Measurements from ENCODE around the gene MATR3. TPM values are rescaled to one million over a fixed set of nuclear protein-coding genes. Genes with fewer than 3 reads are reported as not detected.

Gene MATR3
- total RNA-seq, 3 donors from 2014 or later: 201 to 208 (median 202) TPM

- Mint-ChIP-seq H3K36me3 (ENCODE audit: insufficient read depth) (peaks cover 10% of the 10 kb centered on the region), H3K4me1 (ENCODE audit: low read depth) (peaks cover 5% of the 10 kb centered on the region), H3K9me3 (no peaks in the 10 kb centered on the region), H3K27me3 (ENCODE audit: low read depth) (no peaks in the 10 kb centered on the region), H3K4me3 (no peak overlapping the region)
- no peak for DNase-seq
- no peak for ATAC-seq
Measured at GRCh38 chr5:139371482-139372435, 78.2 kb downstream of the MATR3 start.

- H3K9me3 Mint-ChIP-seq: no peaks in the 10 kb centered on the region
- ATAC-seq (no peak), DNase-seq (no peak)
Measured at GRCh38 chr5:139374909-139375308, 81.4 kb downstream of the MATR3 start.

GRCh38 chr5:139376364-139376763 is 82.8 kb downstream of the MATR3 start:
- H3K27me3 Mint-ChIP-seq (ENCODE audit: low read depth): no peaks in the 10 kb centered on the region
- H3K9me3 Mint-ChIP-seq: no peaks in the 10 kb centered on the region
- peaks cover 10% of the 10 kb centered on the region for H3K36me3 Mint-ChIP-seq (ENCODE audit: insufficient read depth)
- H3K4me1 Mint-ChIP-seq (ENCODE audit: low read depth): peaks cover 5% of the 10 kb centered on the region
- H3K4me3 Mint-ChIP-seq: no peak overlapping the region
- ATAC-seq (no peak), DNase-seq (no peak)

More at GRCh38 chr5:139374909-139375308, 81.4 kb downstream of the MATR3 start:
- Mint-ChIP-seq H3K27me3 (ENCODE audit: low read depth) (no peaks in the 10 kb centered on the region), H3K36me3 (ENCODE audit: insufficient read depth) (peaks cover 10% of the 10 kb centered on the region), H3K4me1 (ENCODE audit: low read depth) (peaks cover 5% of the 10 kb centered on the region), H3K4me3 (no peak overlapping the region)

GRCh38 chr5:139377226-139377625 is 83.7 kb downstream of the MATR3 start:
- peaks cover 6% of the 10 kb centered on the region for H3K36me3 Mint-ChIP-seq (ENCODE audit: insufficient read depth)
- H3K4me1 Mint-ChIP-seq (ENCODE audit: low read depth): no peaks in the 10 kb centered on the region
- no peak for ATAC-seq

GRCh38 chr5:139378101-139378825 is 84.7 kb downstream of the MATR3 start:
- no peak for DNase-seq
- H3K27me3 Mint-ChIP-seq (ENCODE audit: low read depth): no peaks in the 10 kb centered on the region
- H3K4me1 Mint-ChIP-seq (ENCODE audit: low read depth): no peaks in the 10 kb centered on the region

More at GRCh38 chr5:139377226-139377625, 83.7 kb downstream of the MATR3 start:
- Mint-ChIP-seq H3K9me3 (no peaks in the 10 kb centered on the region), H3K27me3 (ENCODE audit: low read depth) (no peaks in the 10 kb centered on the region), H3K4me3 (no peak overlapping the region)
- DNase-seq: no peak

GRCh38 chr5:139378941-139379361 is 85.4 kb downstream of the MATR3 start:
- H3K4me1 Mint-ChIP-seq (ENCODE audit: low read depth): peaks cover 4% of the 10 kb centered on the region
- no peak for DNase-seq
- no peak for ATAC-seq
- no peaks in the 10 kb centered on the region for H3K27me3 Mint-ChIP-seq (ENCODE audit: low read depth)
- no peaks in the 10 kb centered on the region for H3K9me3 Mint-ChIP-seq
- no peak overlapping the region for H3K4me3 Mint-ChIP-seq
- peaks cover 5% of the 10 kb centered on the region for H3K36me3 Mint-ChIP-seq (ENCODE audit: insufficient read depth)

More at GRCh38 chr5:139378101-139378825, 84.7 kb downstream of the MATR3 start:
- ATAC-seq: no peak
- Mint-ChIP-seq H3K36me3 (ENCODE audit: insufficient read depth) (peaks cover 5% of the 10 kb centered on the region), H3K9me3 (no peaks in the 10 kb centered on the region), H3K4me3 (no peak overlapping the region)

GRCh38 chr5:139379626-139380449 is 86.3 kb downstream of the MATR3 start:
- Mint-ChIP-seq H3K4me1 (ENCODE audit: low read depth) (peaks cover 11% of the 10 kb centered on the region), H3K9me3 (no peaks in the 10 kb centered on the region), H3K4me3 (no peak overlapping the region), H3K27me3 (ENCODE audit: low read depth) (no peaks in the 10 kb centered on the region), H3K36me3 (ENCODE audit: insufficient read depth) (peaks cover 3% of the 10 kb centered on the region)
- ATAC-seq (no peak), DNase-seq (no peak)

Other genes starting within 250 kb of the MATR3 start
- 10 to 100 TPM; 17.8 to 26.1 (median 22.9) TPM for gene SIL1, start 95.4 kb upstream of the MATR3 start, total RNA-seq
- gene PAIP2, start 48.1 kb downstream of the MATR3 start, total RNA-seq: 10 to 100 TPM; 47.0 to 59.9 (median 50.5) TPM
- gene SLC23A1, start 89.6 kb downstream of the MATR3 start, total RNA-seq: not detected
- gene MZB1, start 96.2 kb downstream of the MATR3 start, total RNA-seq: 1 to 10 TPM; 1.8 to 5.0 (median 2.5) TPM
- gene PROB1, start 101.4 kb downstream of the MATR3 start, total RNA-seq: 1 to 10 TPM; 2.2 to 4.8 (median 4.1) TPM
- 1 to 10 TPM; 2.4 to 3.6 (median 2.6) TPM for gene SPATA24, start 110.3 kb downstream of the MATR3 start, total RNA-seq
- 10 to 100 TPM; 22.7 to 32.8 (median 26.2) TPM for gene DNAJC18, start 145.8 kb downstream of the MATR3 start, total RNA-seq
- 1 to 10 TPM; 2.6 to 4.0 (median 2.9) TPM for gene ECSCR, start 169.0 kb downstream of the MATR3 start, total RNA-seq
- gene SMIM33, start 177.3 kb downstream of the MATR3 start, total RNA-seq: under 1 TPM in 2 of 3 donors, not detected in 1; 0.21 to 0.30 TPM
- 100 to 1,000 TPM; 139 to 261 (median 172) TPM for gene STING1, start 189.0 kb downstream of the MATR3 start, total RNA-seq